NT2/D1 (cell line): ENCODE measurements around the gene PRPS1.

Experiments
- DNase-seq: peaks from one replicate; pipeline ENCODE4 v3.0.0-alpha.2; 2011; ENCODE audit warnings: low read depth, low spot score
- H3K27me3 ChIP-seq: 2 replicates; pipeline ENCODE4 v1.6.0; 2011; ENCODE audit warnings: mild to moderate bottlenecking; ENCODE audit not compliant: insufficient read length, insufficient read depth
- H3K36me3 ChIP-seq: 2 replicates; pipeline ENCODE4 v1.6.1; 2011; ENCODE audit warnings: mild to moderate bottlenecking, low read length, mixed read lengths; ENCODE audit not compliant: insufficient read depth, insufficient read length
- H3K4me1 ChIP-seq: 2 replicates; pipeline ENCODE4 v1.5.1; 2011; ENCODE audit not compliant: insufficient read depth, insufficient read length
- H3K4me3 ChIP-seq: 2 replicates; pipeline ENCODE4 v1.5.1; 2011; ENCODE audit warnings: low read depth; ENCODE audit not compliant: insufficient read length
- H3K9ac ChIP-seq: 2 replicates; pipeline ENCODE4 v1.6.0; 2011; ENCODE audit warnings: low read depth; ENCODE audit not compliant: insufficient read length
- H3K9me3 ChIP-seq: 2 replicates; pipeline ENCODE4 v1.5.1; 2011; ENCODE audit warnings: mild to moderate bottlenecking, low read length; ENCODE audit not compliant: insufficient read depth
- SUZ12 ChIP-seq: IDR thresholded peaks from 2 replicates; pipeline ENCODE4 v1.6.1; 2011; ENCODE audit not compliant: insufficient read length, insufficient read depth; ENCODE audit errors: extremely low read depth
- YY1 ChIP-seq: IDR thresholded peaks from 2 replicates; pipeline ENCODE4 v1.6.1; 2011; ENCODE audit not compliant: insufficient read length, insufficient read depth
- ZNF274 ChIP-seq: IDR thresholded peaks from 2 replicates; pipeline ENCODE4 v1.6.1; 2011; ENCODE audit warnings: mild to moderate bottlenecking, low read depth, low read length

The PRPS1 gene

GRCh38 chrX:107699616-107700015 is 71.3 kb downstream of the PRPS1 start:
- Histone ChIP-seq H3K36me3 (no peaks in the 10 kb centered on the region), H3K4me1 (peaks cover 6% of the 10 kb centered on the region), H3K9me3 (no peaks in the 10 kb centered on the region), H3K27me3 (no peaks in the 10 kb centered on the region), H3K4me3 (no peak overlapping the region), H3K9ac (no peak overlapping the region)
- no peak for DNase-seq
- TF ChIP-seq YY1, result no peak
- no peak for TF ChIP-seq ZNF274
- no peak for TF ChIP-seq SUZ12

DNA sequence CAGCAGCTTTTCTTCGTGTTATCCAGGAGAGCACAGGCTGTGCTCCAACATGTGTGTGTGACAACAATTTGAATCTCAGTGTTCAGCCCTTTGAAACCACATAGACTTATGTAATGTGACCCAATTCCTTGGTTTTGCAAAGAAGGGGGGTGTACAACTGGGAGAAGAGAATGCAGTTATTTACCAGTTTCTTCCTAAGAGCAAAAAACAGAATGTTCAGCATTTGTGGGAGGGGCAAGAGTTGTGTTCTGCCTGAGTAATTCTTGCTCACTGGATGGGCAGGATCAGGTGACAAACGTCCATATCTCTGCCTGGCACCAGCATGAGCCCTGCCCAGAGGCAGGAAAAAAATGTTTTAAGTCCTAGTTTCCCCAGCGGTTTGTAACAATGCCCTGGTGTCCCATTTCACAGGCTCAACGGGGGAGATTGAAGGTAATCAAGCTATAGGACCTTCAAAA is 72.0 kb downstream of the PRPS1 start:
- no peaks in the 10 kb centered on the region for H3K36me3 ChIP-seq
- TF ChIP-seq YY1, result no peak
- TF ChIP-seq SUZ12, result no peak
- no peak for TF ChIP-seq ZNF274
- no peaks in the 10 kb centered on the region for H3K9me3 ChIP-seq
- no peak for DNase-seq
- peaks cover 6% of the 10 kb centered on the region for H3K4me1 ChIP-seq
- H3K27me3 ChIP-seq, result no peaks in the 10 kb centered on the region
- no peak overlapping the region for H3K9ac ChIP-seq
- no peak overlapping the region for H3K4me3 ChIP-seq
